Endothelial cell of umbilical vein (primary cell): ENCODE measurements around the gene LGALS3. TPM values are rescaled to one million over a fixed set of nuclear protein-coding genes. Genes with fewer than 3 reads are reported as not detected.

Experiments used
- BruUV-seq: library from RNA; stranded (reverse); fragments of 400-500 nt; replicated peaks from 2 replicates; lab custom pipeline; 2021; lab: Mats Ljungman, UMichigan
- CTCF ChIA-PET: fragments of 300-600, 350-600 bp; sonication (Branson Sonifier 250); formaldehyde crosslinking; loops from one replicate; lab custom pipeline; 2021; ENCODE audit warnings: antibody characterized with exemption, inconsistent platforms; lab: Charles Lee
- POLR2A ChIA-PET: fragments of 300-600, 350-600 bp; sonication (Branson Sonifier 250); formaldehyde crosslinking; loops from one replicate; lab custom pipeline; 2021; ENCODE audit warnings: antibody characterized with exemption, inconsistent platforms; lab: Charles Lee
- DNase-seq: peaks from one replicate; pipeline ENCODE4 v3.0.0-alpha.2; 2011; ENCODE audit warnings: low read depth, low spot score
- FAIRE-seq: peaks from 2 replicates; lab custom pipeline; 2011; peaks lifted over from hg19 to GRCh38; lab: Jason Lieb, UNC
- H2AFZ ChIP-seq: 2 replicates; pipeline ENCODE4 v1.6.0; 2012; ENCODE audit warnings: low read depth, low read length, control low read depth, inconsistent platforms
- H3K27ac ChIP-seq: 2 replicates; pipeline ENCODE4 v1.5.1; 2011; ENCODE audit warnings: low read depth, mild to moderate bottlenecking, control low read depth, low read length, moderate library complexity; ENCODE audit not compliant: insufficient read depth
- H3K27me3 ChIP-seq, 2 experiments: 2 replicates each; pipeline versions ENCODE4 v1.6.0 to v1.6.1; 2011; ENCODE audit warnings: low read length in 2 of 2, mixed read lengths in 1 of 2; ENCODE audit not compliant: control insufficient read depth in 2 of 2, insufficient read depth in 2 of 2
- H3K36me3 ChIP-seq, 2 experiments: 2 replicates in 1 of 2; 3 replicates in 1 of 2; pipeline ENCODE4 v1.5.1; 2011; ENCODE audit warnings: low read length in 2 of 2, mild to moderate bottlenecking in 1 of 2, moderate library complexity in 1 of 2; ENCODE audit not compliant: control insufficient read depth in 2 of 2, insufficient read depth in 2 of 2; ENCODE audit errors: extremely low read depth in 1 of 2
- H3K4me1 ChIP-seq: 3 replicates; pipeline ENCODE4 v1.5.1; 2011; ENCODE audit warnings: mild to moderate bottlenecking, low read length; ENCODE audit not compliant: control insufficient read depth, insufficient read depth; ENCODE audit errors: extremely low read depth
- H3K4me2 ChIP-seq: 2 replicates; pipeline ENCODE4 v1.6.1; 2011; ENCODE audit warnings: low read length, control low read depth, mixed read lengths; ENCODE audit not compliant: insufficient read depth
- H3K4me3 ChIP-seq, 3 experiments: fragments of 200-600 bp in 1 of 3; sonication (generic), shearing (Covaris generic) in 1 of 3; replicated peaks in 1 of 3; 2 replicates each; pipeline ENCODE4 v1.5.1; 2011 to 2016; ENCODE audit warnings: control low read depth in 3 of 3, low read length in 3 of 3, mild to moderate bottlenecking in 2 of 3, inconsistent platforms in 1 of 3, low read depth in 1 of 3, moderate library complexity in 1 of 3; ENCODE audit not compliant: insufficient read depth in 1 of 3
- H3K79me2 ChIP-seq: 2 replicates; pipeline ENCODE4 v1.6.0; 2012; ENCODE audit warnings: low read length, inconsistent platforms; ENCODE audit not compliant: control insufficient read depth, insufficient read depth
- H3K9ac ChIP-seq: replicated peaks from 2 replicates; pipeline ENCODE3; 2011; ENCODE audit warnings: low read length, control low read depth; ENCODE audit not compliant: insufficient read depth; ENCODE audit errors: extremely low read depth
- H3K9me1 ChIP-seq: replicated peaks from 3 replicates; pipeline ENCODE4 v1.6.0; 2011; ENCODE audit warnings: mild to moderate bottlenecking, low read length; ENCODE audit not compliant: control insufficient read depth, insufficient read depth; ENCODE audit errors: extremely low read depth
- H3K9me3 ChIP-seq: replicated peaks from 2 replicates; pipeline ENCODE4 v1.5.1; 2012; ENCODE audit warnings: low read length, inconsistent platforms; ENCODE audit not compliant: control insufficient read depth, insufficient read depth
- H4K20me1 ChIP-seq: replicated peaks from 2 replicates; pipeline ENCODE3; 2011; ENCODE audit warnings: mild to moderate bottlenecking, low read length; ENCODE audit not compliant: control insufficient read depth, insufficient read depth; ENCODE audit errors: extremely low read depth
- CTCF ChIP-seq, 2 donors: IDR thresholded peaks; 1 replicate in 1 of 2; 2 replicates in 1 of 2; pipeline ENCODE4 v1.5.1; 2011; ENCODE audit warnings: low read length in 2 of 2, mild to moderate bottlenecking in 2 of 2, moderate library complexity in 2 of 2, control low read depth in 1 of 2, inconsistent platforms in 1 of 2, low read depth in 1 of 2; ENCODE audit not compliant: insufficient read depth in 1 of 2; ENCODE audit errors: extremely low read depth in 1 of 2
- EZH2 ChIP-seq: IDR thresholded peaks from 2 replicates; pipeline ENCODE4 v1.6.1; 2012; ENCODE audit warnings: borderline replicate concordance, low read depth, mild to moderate bottlenecking, moderate library complexity, low read length, inconsistent platforms; ENCODE audit not compliant: severe bottlenecking
- MAX ChIP-seq: IDR thresholded peaks from 2 replicates; pipeline ENCODE4 v1.6.1; 2011; ENCODE audit not compliant: insufficient read depth, insufficient read length
- MYC ChIP-seq: IDR thresholded peaks from one replicate; pipeline ENCODE4 v1.6.1; 2011; ENCODE audit warnings: mild to moderate bottlenecking, low read depth, low read length
- POLR2A ChIP-seq: IDR thresholded peaks from 2 replicates; pipeline ENCODE4 v1.6.1; 2012; ENCODE audit warnings: low read depth, mild to moderate bottlenecking, control low read depth, low read length
- POLR2AphosphoS5 ChIP-seq: IDR thresholded peaks from 2 replicates; pipeline ENCODE4 v1.6.1; 2012; ENCODE audit warnings: low read depth, mild to moderate bottlenecking, control low read depth, low read length, moderate library complexity; ENCODE audit not compliant: insufficient read depth
- dilution Hi-C: fragments of 300-500 bp; cut with MboI; formaldehyde crosslinking; loops from one replicate; pipeline ENCODE4 v1.15.0; 2019; ENCODE audit warnings: low sequenced_read_pairs; ENCODE audit not compliant: extremely low pct_ligation_motif_present
- intact Hi-C: fragments of 100-400 bp; cut with micrococcal nuclease; formaldehyde crosslinking; loops from one replicate; pipeline ENCODE4 v1.10.0; 2022
- polyA plus RNA-seq, 4 experiments: library from polyadenylated mRNA; depleted of rRNA in 3 of 4; stranded (reverse) in 3 of 4; unstranded in 1 of 4; fragments of >200 nt; gene quantifications; 2 replicates each; pipeline versions ENCODE4 v1.2.1 to v1.2.3, GENCODE V29; 2011 to 2012; ENCODE audit warnings: missing spikeins in 1 of 4
- total RNA-seq: library from RNA; stranded (reverse); gene quantifications from 2 replicates; pipeline ENCODE4 v1.2.3, GENCODE V29; 2021

Gene LGALS3
- total and polyA plus RNA-seq, 2 donors (not counting 3 experiments of a cell fraction or from before 2014, with no cell fraction given), result 33.8 to 55.1 TPM

GRCh38 chr14:55122440-55122986 lies 6.5 kb upstream of the LGALS3 start:
- H3K27me3 ChIP-seq, result no peaks in the 10 kb centered on the region
- no peaks in the 10 kb centered on the region for H3K79me2 ChIP-seq
- intact Hi-C loops (no loop called here), dilution Hi-C loops (no loop called here)
- BruUV-seq, result no TSS peak
- no peaks in the 10 kb centered on the region for H3K36me3 ChIP-seq
- no peak overlapping the region for H3K27ac ChIP-seq
- no peaks in the 10 kb centered on the region for H3K4me1 ChIP-seq
- CTCF ChIA-PET, result interaction anchor here (1.6 kb wide), 1 partner anchor 32 kb away, joined by 3 read pairs; no protein-coding TSS in a partner anchor
- H3K9ac ChIP-seq, result no peak overlapping the region
- H4K20me1 ChIP-seq, result no peaks in the 10 kb centered on the region
- H3K4me3 ChIP-seq, result no peak overlapping the region
- no peaks in the 10 kb centered on the region for H3K9me3 ChIP-seq
- H3K4me2 ChIP-seq, result no peak overlapping the region
- H2AFZ ChIP-seq, result no peak overlapping the region
- POLR2A ChIA-PET, result interaction anchor here (0.6 kb wide), 1 partner anchor 14 kb away, joined by 3 read pairs; no protein-coding TSS in a partner anchor
- no peaks in the 10 kb centered on the region for H3K9me1 ChIP-seq
- FAIRE-seq (no peak), DNase-seq (no peak)
- TF ChIP-seq POLR2AphosphoS5 (no peak), POLR2A (no peak), CTCF (IDR thresholded peaks at IDR 0.05; ENCODE audit: extremely low read depth in 1 of 2, insufficient read depth in 1 of 2, low read depth in 1 of 2, low read length in 2 of 2) (no peak), MAX (no peak), EZH2 (no peak), MYC (no peak)
